Liver (tissue), 9 donors: ENCODE results near the gene TFAP2B. TPM values are rescaled to one million over a fixed set of nuclear protein-coding genes. Genes with fewer than 3 reads are reported as not detected.

Experiments used
- DNase-seq: peaks from one replicate; pipeline ENCODE4 v3.0.0-alpha.2; 2017; ENCODE audit warnings: low spot score
- H3K27ac ChIP-seq, 2 donors: one replicate each; pipeline ENCODE4 v1.7.0; 2013; ENCODE audit warnings: inconsistent platforms in 2 of 2, low read length in 2 of 2, control low read depth in 1 of 2, low read depth in 1 of 2, mild to moderate bottlenecking in 1 of 2
- H3K27me3 ChIP-seq, 4 donors: one replicate each; pipeline versions ENCODE4 v1.6.1 to v1.7.0; 2013; ENCODE audit warnings: low read length in 3 of 4, inconsistent platforms in 1 of 4, mild to moderate bottlenecking in 1 of 4, moderate library complexity in 1 of 4; ENCODE audit not compliant: control insufficient read depth in 4 of 4, insufficient read depth in 4 of 4
- H3K36me3 ChIP-seq, 4 donors: one replicate each; pipeline versions ENCODE4 v1.6.1 to v1.7.0; 2013; ENCODE audit warnings: low read length in 3 of 4, mild to moderate bottlenecking in 3 of 4, low read depth in 1 of 4, moderate library complexity in 1 of 4; ENCODE audit not compliant: control insufficient read depth in 4 of 4, insufficient read depth in 3 of 4
- H3K4me1 ChIP-seq, 4 donors: one replicate each; pipeline versions ENCODE4 v1.6.1 to v1.7.0; 2013; ENCODE audit warnings: low read length in 3 of 4, mild to moderate bottlenecking in 3 of 4, moderate library complexity in 1 of 4; ENCODE audit not compliant: control insufficient read depth in 4 of 4, insufficient read depth in 4 of 4
- H3K4me3 ChIP-seq, 3 donors: one replicate each; pipeline versions ENCODE4 v1.6.1 to v1.7.0; 2013; ENCODE audit warnings: low read length in 3 of 3, control low read depth in 1 of 3, low read depth in 1 of 3, mild to moderate bottlenecking in 1 of 3
- H3K9ac ChIP-seq, 2 donors: one replicate each; pipeline ENCODE4 v1.7.0; 2013; ENCODE audit warnings: low read length in 2 of 2, mild to moderate bottlenecking in 2 of 2, moderate library complexity in 2 of 2, control low read depth in 1 of 2, low read depth in 1 of 2
- H3K9me3 ChIP-seq, 4 donors: one replicate each; pipeline versions ENCODE4 v1.6.1 to v1.7.0; 2013; ENCODE audit warnings: low read length in 3 of 4; ENCODE audit not compliant: control insufficient read depth in 4 of 4
- EGR1 ChIP-seq, 2 donors: IDR thresholded peaks; 2 replicates each; pipeline ENCODE4 v1.6.1; 2016 to 2018; ENCODE audit warnings: antibody characterized with exemption in 2 of 2, low read depth in 2 of 2
- FOXA1 ChIP-seq: IDR thresholded peaks from 2 replicates; pipeline ENCODE4 v1.6.1; 2016; ENCODE audit warnings: antibody characterized with exemption
- FOXA2 ChIP-seq: IDR thresholded peaks from 2 replicates; pipeline ENCODE4 v1.6.1; 2016; ENCODE audit warnings: antibody characterized with exemption
- HNF4A ChIP-seq, 2 donors: conservative IDR thresholded peaks; 2 replicates each; pipeline ENCODE4 v1.6.1; 2016; ENCODE audit warnings: antibody characterized with exemption in 2 of 2, mild to moderate bottlenecking in 2 of 2
- HNF4G ChIP-seq: IDR thresholded peaks from 2 replicates; pipeline ENCODE4 v1.6.1; 2016; ENCODE audit warnings: antibody characterized with exemption
- NR2F2 ChIP-seq: IDR thresholded peaks from 2 replicates; pipeline ENCODE4 v1.6.1; 2016; ENCODE audit warnings: antibody characterized with exemption
- RAD21 ChIP-seq, 2 donors: IDR thresholded peaks; 2 replicates each; pipeline ENCODE4 v1.6.1; 2016; ENCODE audit warnings: antibody characterized with exemption in 2 of 2, mild to moderate bottlenecking in 2 of 2
- RXRA ChIP-seq, 2 donors: IDR thresholded peaks; 2 replicates each; pipeline ENCODE4 v1.6.1; 2017 to 2018; ENCODE audit warnings: antibody characterized with exemption in 2 of 2, mild to moderate bottlenecking in 1 of 2
- SP1 ChIP-seq: IDR thresholded peaks from 2 replicates; pipeline ENCODE4 v1.6.1; 2018; ENCODE audit warnings: antibody characterized with exemption, mild to moderate bottlenecking
- YY1 ChIP-seq: IDR thresholded peaks from 2 replicates; pipeline ENCODE4 v1.6.1; 2016; ENCODE audit warnings: antibody characterized with exemption, mild to moderate bottlenecking
- WGBS: extraction: QIAGEN DNeasy Blood & Tissue Kit; methylation state at CpG from one replicate; pipeline ENCODE4 v1.1.7; 2013; 5-methylcytosine and 5-hydroxymethylcytosine counted together
- polyA plus RNA-seq, 2 donors: library from polyadenylated mRNA; stranded (reverse) in 1 of 2; unstranded in 1 of 2; fragments of 200-250 nt in 1 of 2; fragments of >200 nt in 1 of 2; fragmentation: Nextera tagmentation in 1 of 2; extraction: Ambion mirVana in 1 of 2; gene quantifications; one replicate each; pipeline versions ENCODE4 v1.2.1 to v1.2.3, GENCODE V29; 2013 to 2015
- total RNA-seq, 2 donors: library from RNA; depleted of rRNA; stranded (reverse); fragments of >200 nt; gene quantifications; one replicate each; pipeline ENCODE4 v1.2.3, GENCODE V29; 2014
- TF ChIP-seq, protein P1 (sequence below): IDR thresholded peaks from 2 replicates; pipeline ENCODE4 v1.6.1; 2016; ENCODE audit warnings: antibody characterized with exemption
- donor health status: healthy.
- donor health status: healthy.
- donor health status: healthy.
- donor health status: healthy.
- donor health status: healthy.

TFAP2B gene
- total and polyA plus RNA-seq, 4 donors, result not detected

- no peaks in the 10 kb centered on the region for H3K9me3 ChIP-seq
- WGBS, result 72% methylated on average over 2 of the region's 2 CpGs
- H3K4me1 ChIP-seq, result peaks cover 0 to 5% (median 0%) of the 10 kb centered on the region in 4 donors
- H3K4me3 ChIP-seq, result no peak overlapping the region
- H3K36me3 ChIP-seq, result no peaks in the 10 kb centered on the region
- H3K27me3 ChIP-seq, result no peaks in the 10 kb centered on the region
- H3K27ac ChIP-seq, result no peak overlapping the region
- no peak overlapping the region for H3K9ac ChIP-seq
- no peak for DNase-seq
- TF ChIP-seq RAD21 (IDR thresholded peaks at IDR 0.05) (no peak), HNF4A (conservative IDR thresholded peaks at IDR 0.05) (no peak), YY1 (no peak), EGR1 (IDR thresholded peaks at IDR 0.05; ENCODE audit: low read depth in 2 of 2) (no peak), NR2F2 (no peak), FOXA2 (no peak), HNF4G (no peak)
- TF ChIP-seq, protein P1, sequence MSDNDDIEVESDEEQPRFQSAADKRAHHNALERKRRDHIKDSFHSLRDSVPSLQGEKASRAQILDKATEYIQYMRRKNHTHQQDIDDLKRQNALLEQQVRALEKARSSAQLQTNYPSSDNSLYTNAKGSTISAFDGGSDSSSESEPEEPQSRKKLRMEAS, result no peak
These were observed 71.3 kb downstream of the TFAP2B start for GRCh38 chr6:50889935-50890334.

GRCh38 chr6:50890579-50890978 lies 71.9 kb downstream of the TFAP2B start:
- no peak overlapping the region for H3K27ac ChIP-seq
- no peaks in the 10 kb centered on the region for H3K9me3 ChIP-seq
- TF ChIP-seq RXRA (IDR thresholded peaks at IDR 0.05) (no peak), FOXA2 (no peak), FOXA1 (no peak), EGR1 (IDR thresholded peaks at IDR 0.05; ENCODE audit: low read depth in 2 of 2) (no peak), RAD21 (IDR thresholded peaks at IDR 0.05) (no peak), SP1 (no peak), HNF4G (no peak), HNF4A (conservative IDR thresholded peaks at IDR 0.05) (no peak)
- TF ChIP-seq, protein P1, result no peak
- no peak overlapping the region for H3K4me3 ChIP-seq
- DNase-seq, result no peak
- H3K9ac ChIP-seq, result no peak overlapping the region
- no peaks in the 10 kb centered on the region for H3K36me3 ChIP-seq
- peaks cover 0 to 5% (median 0%) of the 10 kb centered on the region in 4 donors for H3K4me1 ChIP-seq
- no peaks in the 10 kb centered on the region for H3K27me3 ChIP-seq

DNA sequence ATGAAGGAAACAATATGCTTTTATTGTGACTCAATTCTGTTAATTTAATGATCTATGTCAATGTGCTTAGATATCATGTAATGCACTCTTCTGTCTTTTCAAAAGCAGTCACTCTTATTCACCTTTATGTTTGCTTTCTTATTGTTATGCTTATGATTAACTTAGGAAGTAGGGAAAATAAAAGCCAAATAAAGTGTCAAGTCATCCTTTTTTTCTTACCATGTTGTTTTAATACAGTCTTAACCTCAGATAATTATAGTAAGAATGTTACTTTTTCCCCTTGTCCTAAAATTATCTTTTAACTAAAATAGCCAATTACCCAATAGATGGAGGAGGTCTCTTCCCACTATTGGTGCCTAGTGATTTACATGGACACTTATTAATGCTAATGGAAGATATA lies 72.6 kb downstream of the TFAP2B start:
- H3K27ac ChIP-seq, result no peak overlapping the region
- H3K27me3 ChIP-seq, result no peaks in the 10 kb centered on the region
- TF ChIP-seq, protein P1, result no peak
- H3K9ac ChIP-seq, result no peak overlapping the region
- no peak overlapping the region for H3K4me3 ChIP-seq
- no peaks in the 10 kb centered on the region for H3K36me3 ChIP-seq
- no peak for DNase-seq
- H3K9me3 ChIP-seq, result no peaks in the 10 kb centered on the region
- peaks cover 0 to 5% (median 0%) of the 10 kb centered on the region in 4 donors for H3K4me1 ChIP-seq

Other genes starting within 250 kb of the TFAP2B start
- not detected for gene TFAP2D, start 105.3 kb upstream of the TFAP2B start, total RNA-seq
- gene TFAP2D, start 105.3 kb upstream of the TFAP2B start, polyA plus RNA-seq, result not detected